ENCODE measurements around the gene ABHD17A. TPM values are rescaled to one million over a fixed set of nuclear protein-coding genes. Genes with fewer than 3 reads are reported as not detected.
A peak's percentile ranks its signal among the peaks of the same experiment; 100 is the strongest.

The ABHD17A gene
- total and polyA plus RNA-seq, 4 donors: 53.5 to 141 (median 122) TPM

DNA sequence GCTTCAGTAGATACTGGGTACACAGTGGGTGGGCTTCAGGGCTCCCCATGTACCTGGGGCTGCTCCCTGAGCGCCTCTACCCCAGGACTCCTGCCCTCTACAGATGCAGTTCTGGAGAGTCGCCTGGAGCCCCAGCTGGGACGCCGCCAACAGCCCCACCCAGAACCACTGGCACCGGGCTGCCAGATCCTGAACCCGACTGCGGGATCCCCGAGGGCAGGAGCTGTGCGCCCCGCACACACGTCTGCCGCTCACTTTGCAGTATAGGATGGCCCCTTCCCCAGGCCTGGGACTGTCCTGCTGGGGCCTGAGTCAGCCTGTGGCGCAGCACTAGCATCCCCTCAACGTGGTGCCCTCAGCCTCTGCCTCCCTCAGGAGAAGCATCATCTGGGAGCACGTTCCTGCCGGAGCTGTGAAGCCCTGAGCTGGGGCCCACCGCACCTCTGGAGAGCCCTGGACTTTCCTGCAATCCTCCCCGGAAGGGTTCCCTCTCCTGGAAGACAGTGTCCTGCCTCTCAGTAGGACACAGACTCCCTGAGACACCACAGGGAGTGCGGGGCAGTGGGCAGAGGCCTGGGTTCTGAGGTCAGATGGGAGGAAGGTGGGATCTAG lies 40.7 kb downstream of the ABHD17A start:
- Histone ChIP-seq H3K4me3 (ENCODE audit: low read depth, low read length) (no peak overlapping the region), H3K9me3 (ENCODE audit: control insufficient read depth, insufficient read depth, low read length) (no peaks in the 10 kb centered on the region), H3K36me3 (ENCODE audit: control insufficient read depth, insufficient read depth, low read length) (peaks cover 61% of the 10 kb centered on the region), H3K27me3 (ENCODE audit: control insufficient read depth, insufficient read depth, low read length) (no peaks in the 10 kb centered on the region), H3K27ac (ENCODE audit: low read depth, low read length) (no peak overlapping the region), H3K4me1 (ENCODE audit: control insufficient read depth, insufficient read depth, low read length) (peaks cover 55% of the 10 kb centered on the region)
- 92% methylated on average over 19 of the region's 19 CpGs for WGBS (ENCODE audit: insufficient coverage)
- no peak for DNase-seq (ENCODE audit: low read depth in 4 of 6, low spot score in 6 of 6)

DNA sequence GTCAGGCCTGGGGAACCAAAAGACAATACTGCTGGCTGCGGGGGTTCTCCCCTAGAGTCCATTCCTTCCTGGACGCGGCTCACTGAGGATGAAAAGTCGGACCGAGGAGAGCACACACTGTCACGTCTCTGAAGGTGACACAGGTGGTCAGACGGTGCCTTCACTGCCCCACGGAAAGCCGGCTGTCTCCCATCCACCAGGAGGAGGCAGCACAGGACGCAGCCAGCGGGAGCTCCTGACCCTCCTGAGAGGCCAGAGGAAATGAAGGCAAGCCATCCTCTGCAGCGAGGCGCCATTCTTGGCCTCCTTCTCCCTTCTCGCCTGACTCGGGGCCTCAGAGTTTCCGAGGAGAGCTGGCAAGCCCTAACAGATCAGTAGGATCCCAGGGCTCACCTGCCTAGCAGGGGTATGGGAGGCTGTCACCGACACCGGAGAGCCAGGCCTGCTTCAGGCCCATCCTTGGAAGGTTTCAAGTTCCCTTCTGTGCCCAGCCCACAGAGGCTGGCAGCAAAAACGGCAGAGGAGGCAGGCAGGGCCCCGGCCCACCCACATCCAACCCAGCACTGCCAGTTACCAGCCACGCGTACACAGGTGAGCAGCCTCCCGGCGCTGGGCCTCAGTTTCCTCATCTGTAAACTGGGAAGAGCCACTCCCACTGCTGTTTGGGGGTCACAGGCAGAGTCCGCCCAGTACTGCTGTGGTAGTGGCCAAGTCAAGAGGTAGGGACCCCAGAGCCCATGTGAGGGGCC lies 41.5 kb downstream of the ABHD17A start:
- Histone ChIP-seq H3K36me3 (ENCODE audit: control insufficient read depth, insufficient read depth, low read length) (peaks cover 68% of the 10 kb centered on the region), H3K9me3 (ENCODE audit: control insufficient read depth, insufficient read depth, low read length) (no peaks in the 10 kb centered on the region), H3K27me3 (ENCODE audit: control insufficient read depth, insufficient read depth, low read length) (no peaks in the 10 kb centered on the region), H3K27ac (ENCODE audit: low read depth, low read length) (no peak overlapping the region), H3K4me1 (ENCODE audit: control insufficient read depth, insufficient read depth, low read length) (peaks cover 57% of the 10 kb centered on the region), H3K4me3 (ENCODE audit: low read depth, low read length) (no peak overlapping the region)
- no peak for DNase-seq (ENCODE audit: low read depth in 4 of 6, low spot score in 6 of 6)
- 76% methylated on average over 25 of the region's 25 CpGs for WGBS (ENCODE audit: insufficient coverage)

DNA sequence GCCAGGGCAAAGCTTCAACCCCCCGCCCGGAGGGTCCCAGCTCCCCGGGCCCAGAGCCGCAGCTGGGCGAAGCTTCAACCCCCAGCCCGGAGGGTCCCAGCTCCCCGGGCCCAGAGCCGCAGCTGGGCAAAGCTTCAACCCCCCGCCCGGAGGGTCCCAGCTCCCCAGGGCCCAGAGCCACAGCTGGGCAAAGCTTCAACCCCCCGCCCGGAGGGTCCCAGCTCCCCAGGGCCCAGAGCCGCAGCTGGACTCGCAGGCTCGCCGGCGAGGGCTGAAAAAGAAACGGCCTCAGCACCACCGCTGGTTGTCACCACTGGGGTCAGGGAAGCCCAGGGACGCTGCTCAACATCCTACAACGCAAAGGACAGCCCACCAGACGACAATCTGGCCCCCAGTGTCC lies 42.2 kb downstream of the ABHD17A start:
- 78% methylated on average over 22 of the region's 22 CpGs for WGBS (ENCODE audit: insufficient coverage)
- H3K27ac ChIP-seq (ENCODE audit: low read depth, low read length): no peak overlapping the region
- no peak for DNase-seq (ENCODE audit: low read depth in 4 of 6, low spot score in 6 of 6)
- no peaks in the 10 kb centered on the region for H3K27me3 ChIP-seq (ENCODE audit: control insufficient read depth, insufficient read depth, low read length)
- peaks cover 74% of the 10 kb centered on the region for H3K36me3 ChIP-seq (ENCODE audit: control insufficient read depth, insufficient read depth, low read length)
- H3K9me3 ChIP-seq (ENCODE audit: control insufficient read depth, insufficient read depth, low read length): no peaks in the 10 kb centered on the region
- peaks cover 57% of the 10 kb centered on the region for H3K4me1 ChIP-seq (ENCODE audit: control insufficient read depth, insufficient read depth, low read length)
- H3K4me3 ChIP-seq (ENCODE audit: low read depth, low read length): no peak overlapping the region

DNA sequence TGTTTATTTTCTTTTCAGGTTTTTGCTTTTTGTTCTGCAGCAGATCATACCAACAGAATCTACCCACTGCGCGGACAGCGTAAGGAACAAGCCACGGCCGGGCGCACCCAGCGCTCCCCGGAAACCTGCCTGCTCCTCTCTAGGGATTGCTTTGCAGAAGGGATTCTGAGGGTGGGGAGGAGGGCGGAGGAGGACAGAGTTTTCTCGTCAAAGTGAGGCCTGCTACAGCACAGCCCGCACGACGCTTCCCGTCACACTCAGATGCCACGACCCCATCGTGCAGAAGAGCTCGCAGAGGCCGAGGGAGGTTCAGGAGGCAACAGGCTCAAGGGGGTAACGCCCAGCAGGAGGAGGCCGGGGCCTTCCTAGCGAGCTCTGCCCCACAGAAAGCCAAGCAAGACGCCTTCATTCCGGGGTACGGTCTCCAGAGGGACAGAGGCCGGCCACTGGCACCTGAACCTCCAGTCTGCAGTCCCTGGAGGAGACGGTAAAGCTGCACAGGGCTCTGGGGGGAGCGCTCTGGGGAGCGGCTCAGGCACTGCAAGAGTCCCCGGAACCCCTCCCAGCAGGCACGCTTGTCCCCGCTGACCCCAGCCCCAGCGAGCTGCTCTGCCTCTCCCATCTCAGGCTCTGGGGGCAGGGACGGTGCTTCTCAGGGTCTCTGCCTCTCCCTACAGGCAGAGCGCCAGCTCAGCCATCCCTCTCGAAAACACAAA lies 43.9 kb downstream of the ABHD17A start:
- Histone ChIP-seq H3K4me3 (ENCODE audit: low read depth, low read length) (no peak overlapping the region), H3K36me3 (ENCODE audit: control insufficient read depth, insufficient read depth, low read length) (peaks cover 87% of the 10 kb centered on the region), H3K27ac (ENCODE audit: low read depth, low read length) (no peak overlapping the region), H3K4me1 (ENCODE audit: control insufficient read depth, insufficient read depth, low read length) (peaks cover 54% of the 10 kb centered on the region), H3K9me3 (ENCODE audit: control insufficient read depth, insufficient read depth, low read length) (no peaks in the 10 kb centered on the region), H3K27me3 (ENCODE audit: control insufficient read depth, insufficient read depth, low read length) (no peaks in the 10 kb centered on the region)
- DNase-seq (ENCODE audit: low read depth in 4 of 6, low spot score in 6 of 6): no peak
- 88% methylated on average over 26 of the region's 35 CpGs for WGBS (ENCODE audit: insufficient coverage)

DNA sequence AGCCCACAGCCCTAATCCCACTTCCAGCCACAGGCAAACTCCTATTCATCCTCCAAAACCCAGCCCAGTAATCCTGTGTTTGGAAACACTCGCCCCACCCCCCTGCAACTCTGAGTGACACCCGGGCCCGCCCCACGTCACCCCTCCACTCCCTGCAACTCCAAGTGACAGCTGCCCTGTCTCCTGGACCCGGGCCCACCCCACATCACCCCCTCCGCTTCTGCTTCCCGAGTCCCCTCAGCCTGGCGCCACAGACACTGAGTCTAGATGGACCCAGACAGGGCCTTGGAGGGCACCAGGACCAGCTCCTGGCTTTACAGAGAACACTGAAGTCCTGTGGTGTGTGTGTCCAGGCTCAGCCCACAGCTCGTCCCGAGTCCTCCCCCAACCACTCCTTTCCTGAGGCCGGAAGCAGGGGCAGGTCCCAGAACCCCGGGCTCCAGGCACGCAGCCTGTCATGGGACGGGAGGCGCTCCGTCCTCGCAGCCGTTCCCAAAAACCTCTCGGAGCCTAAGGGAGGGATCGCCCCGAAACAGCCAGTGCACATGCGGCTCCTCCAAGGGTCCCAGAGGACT lies 44.7 kb downstream of the ABHD17A start:
- WGBS (ENCODE audit: insufficient coverage): 95% methylated on average over 20 of the region's 22 CpGs
- peaks cover 47% of the 10 kb centered on the region for H3K4me1 ChIP-seq (ENCODE audit: control insufficient read depth, insufficient read depth, low read length)
- DNase-seq (ENCODE audit: low read depth in 4 of 6, low spot score in 6 of 6): no peak
- no peaks in the 10 kb centered on the region for H3K27me3 ChIP-seq (ENCODE audit: control insufficient read depth, insufficient read depth, low read length)
- H3K4me3 ChIP-seq (ENCODE audit: low read depth, low read length): no peak overlapping the region
- peaks cover 85% of the 10 kb centered on the region for H3K36me3 ChIP-seq (ENCODE audit: control insufficient read depth, insufficient read depth, low read length)
- no peaks in the 10 kb centered on the region for H3K9me3 ChIP-seq (ENCODE audit: control insufficient read depth, insufficient read depth, low read length)
- H3K27ac ChIP-seq (ENCODE audit: low read depth, low read length): no peak overlapping the region

DNA sequence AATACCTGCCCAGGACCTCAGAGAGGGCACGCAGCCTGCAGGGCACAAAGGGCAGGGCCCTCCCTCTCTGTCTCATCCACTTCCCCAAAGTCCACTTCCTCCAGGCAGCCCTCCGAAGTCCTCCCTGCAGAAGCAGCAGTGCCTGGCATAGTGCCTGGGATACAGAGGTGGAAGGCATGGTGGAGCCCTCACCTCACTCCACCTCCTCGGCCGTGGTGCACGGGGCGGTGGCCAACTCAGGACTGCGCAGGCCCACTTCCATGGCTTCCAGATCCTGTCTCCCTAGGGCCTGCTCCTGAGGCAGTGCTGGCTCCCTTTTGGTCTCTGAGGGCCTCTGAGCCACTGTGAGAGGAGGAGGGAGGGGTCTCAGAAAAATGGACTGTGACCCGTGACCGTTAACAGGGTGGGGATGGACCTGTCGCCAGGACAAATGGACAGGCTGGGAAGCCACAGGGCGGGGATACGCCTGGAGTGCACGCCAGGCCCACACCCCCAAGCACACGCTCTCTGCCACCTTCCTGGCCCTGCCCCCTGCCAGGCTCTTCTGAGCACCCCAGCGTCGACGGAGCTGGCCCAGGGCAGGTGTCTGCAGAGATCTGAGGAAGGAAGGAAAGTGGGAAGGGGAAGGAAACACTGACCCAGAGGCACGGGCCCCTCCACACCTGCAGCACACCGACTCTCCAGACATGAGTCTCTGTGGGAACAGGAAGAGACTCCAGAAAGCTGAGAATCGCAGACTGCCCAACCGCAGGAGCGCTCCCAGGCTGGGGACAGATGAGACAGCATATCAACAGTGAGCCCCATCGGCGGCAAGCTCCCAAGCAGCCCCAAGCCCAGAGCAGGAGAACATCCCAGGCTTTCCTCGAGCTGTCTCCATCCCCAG lies 45.4 kb downstream of the ABHD17A start:
- H3K4me3 ChIP-seq (ENCODE audit: low read depth, low read length): no peak overlapping the region
- peaks cover 46% of the 10 kb centered on the region for H3K4me1 ChIP-seq (ENCODE audit: control insufficient read depth, insufficient read depth, low read length)
- H3K27ac ChIP-seq (ENCODE audit: low read depth, low read length): no peak overlapping the region
- H3K36me3 ChIP-seq (ENCODE audit: control insufficient read depth, insufficient read depth, low read length): peaks cover 82% of the 10 kb centered on the region
- no peaks in the 10 kb centered on the region for H3K27me3 ChIP-seq (ENCODE audit: control insufficient read depth, insufficient read depth, low read length)
- H3K9me3 ChIP-seq (ENCODE audit: control insufficient read depth, insufficient read depth, low read length): no peaks in the 10 kb centered on the region
- WGBS (ENCODE audit: insufficient coverage): 85% methylated on average over 18 of the region's 25 CpGs
- no peak for DNase-seq (ENCODE audit: low read depth in 4 of 6, low spot score in 6 of 6)

DNA sequence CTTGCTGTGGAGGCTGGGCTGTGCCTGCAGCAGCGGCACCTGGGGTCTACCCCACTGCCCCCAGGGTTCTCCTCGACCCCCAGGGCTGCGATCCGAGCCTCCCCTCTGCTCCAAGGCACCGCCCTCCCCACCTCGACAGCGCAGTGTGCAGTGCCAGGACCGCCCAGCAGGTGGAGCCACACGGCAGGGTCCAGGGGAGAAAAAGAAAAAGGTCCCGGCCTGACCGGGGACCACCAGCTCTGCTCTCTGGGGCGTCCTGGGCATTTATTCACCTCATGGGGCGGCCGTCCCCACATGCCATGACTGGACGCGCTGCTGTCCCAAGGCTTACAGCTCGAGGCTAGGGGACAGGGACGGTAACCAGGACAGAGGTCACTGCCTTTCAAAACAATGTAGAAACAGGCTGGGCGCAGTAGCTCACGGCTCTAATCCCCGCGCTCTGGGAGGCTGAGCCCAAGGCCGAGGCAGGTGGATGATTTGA lies 47.6 kb downstream of the ABHD17A start:
- no peak overlapping the region for H3K27ac ChIP-seq (ENCODE audit: low read depth, low read length)
- H3K4me1 ChIP-seq (ENCODE audit: control insufficient read depth, insufficient read depth, low read length): peaks cover 39% of the 10 kb centered on the region
- peak in 2 of 6 donors; percentile 32 to 48 for DNase-seq (ENCODE audit: low read depth in 4 of 6, low spot score in 6 of 6)
- H3K9me3 ChIP-seq (ENCODE audit: control insufficient read depth, insufficient read depth, low read length): no peaks in the 10 kb centered on the region
- no peaks in the 10 kb centered on the region for H3K27me3 ChIP-seq (ENCODE audit: control insufficient read depth, insufficient read depth, low read length)
- no peak overlapping the region for H3K4me3 ChIP-seq (ENCODE audit: low read depth, low read length)
- WGBS (ENCODE audit: insufficient coverage): 14% methylated on average over 19 of the region's 23 CpGs
- peaks cover 79% of the 10 kb centered on the region for H3K36me3 ChIP-seq (ENCODE audit: control insufficient read depth, insufficient read depth, low read length)

DNA sequence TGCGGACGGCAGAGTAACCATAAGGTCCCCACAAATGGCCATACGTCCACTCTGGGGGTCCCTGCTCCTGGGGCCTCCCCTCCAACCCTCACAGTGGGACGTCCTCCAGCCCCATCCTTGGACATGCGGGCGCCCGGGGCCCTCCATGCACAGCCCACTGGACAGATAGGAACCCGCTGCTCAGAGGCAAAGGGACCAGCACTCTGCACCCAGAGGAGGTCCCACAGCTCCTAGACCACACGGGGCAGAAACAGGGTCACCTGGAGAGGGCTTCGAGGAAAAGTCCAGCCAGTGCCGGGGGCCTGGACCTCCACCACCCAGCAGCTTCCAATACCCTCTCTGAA lies 48.1 kb downstream of the ABHD17A start:
- no peaks in the 10 kb centered on the region for H3K27me3 ChIP-seq (ENCODE audit: control insufficient read depth, insufficient read depth, low read length)
- H3K27ac ChIP-seq (ENCODE audit: low read depth, low read length): no peak overlapping the region
- H3K4me3 ChIP-seq (ENCODE audit: low read depth, low read length): no peak overlapping the region
- peaks cover 78% of the 10 kb centered on the region for H3K36me3 ChIP-seq (ENCODE audit: control insufficient read depth, insufficient read depth, low read length)
- WGBS (ENCODE audit: insufficient coverage): 76% methylated on average over 11 of the region's 11 CpGs
- no peaks in the 10 kb centered on the region for H3K9me3 ChIP-seq (ENCODE audit: control insufficient read depth, insufficient read depth, low read length)
- DNase-seq (ENCODE audit: low read depth in 4 of 6, low spot score in 6 of 6): no peak
- H3K4me1 ChIP-seq (ENCODE audit: control insufficient read depth, insufficient read depth, low read length): peaks cover 35% of the 10 kb centered on the region

Data from spinal cord (tissue), 10 donors.